Measurements from ENCODE around the gene TYSND1.

- TF ChIP-seq EP300 (IDR thresholded peaks at IDR 0.05; ENCODE audit: low read depth) (no peak), POLR2A (IDR thresholded peaks at IDR 0.05) (no peak), CTCF (IDR thresholded peaks at IDR 0.05) (no peak)
Observed at GRCh38 chr10:70112071-70112470, 34.4 kb downstream of the TYSND1 start.

Data from transverse colon (tissue), 3 donors.